NCI-H524 (cell line): ENCODE results near the gene FGF16.
"Not testable (repeated sequence)": the region's sequence is repeated elsewhere in the genome, so short reads cannot be mapped to it uniquely, and the experiment has no call there.

Experiments used
- DNase-seq, 2 experiments: peaks; one replicate each; lab custom pipeline; 2025; lab: John Stamatoyannopoulos, UW

FGF16 gene

GRCh38 chrX:77446908-77447652 lies at the start of gene FGF16:
Gene FGF16 (plus strand): TSS chrX:77447389. CDS start chrX:77447675, 286 bp downstream.
- no peak for DNase-seq

DNA sequence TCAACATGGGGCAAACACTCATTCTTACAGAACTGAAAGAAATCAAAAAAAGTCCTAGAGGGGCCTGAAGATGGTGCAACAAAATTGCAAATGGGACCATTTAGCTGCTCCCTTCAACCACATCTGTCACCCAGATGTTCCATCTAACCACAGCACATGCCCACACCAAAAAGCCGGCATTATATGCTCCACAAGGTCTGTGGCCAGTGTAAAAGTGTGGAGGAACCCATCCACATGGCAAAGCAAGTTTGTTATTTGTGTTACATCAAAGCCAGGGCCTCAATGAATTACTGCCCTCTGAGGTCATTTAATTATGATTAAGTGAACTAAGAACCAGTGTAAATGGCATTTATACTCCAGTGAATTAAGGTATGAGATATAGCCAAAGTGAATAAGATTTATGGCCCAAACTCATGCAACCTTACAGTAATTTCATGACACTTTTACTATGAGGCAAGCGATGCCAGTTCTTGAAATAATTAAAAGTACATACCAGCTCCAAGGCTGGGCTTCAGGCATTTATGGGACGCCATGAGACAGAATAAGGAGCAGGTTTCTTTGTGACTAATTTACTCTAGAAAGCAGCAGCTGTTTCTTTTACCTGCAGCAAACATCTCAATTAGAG lies 48.7 kb upstream of the FGF16 start:
- DNase-seq: no peak

- no peak for DNase-seq
Observed at GRCh38 chrX:77404419-77404818, 42.8 kb upstream of the FGF16 start.

- DNase-seq: not testable (repeated sequence)
Observed at GRCh38 chrX:77407821-77408220, 39.4 kb upstream of the FGF16 start.

- no peak for DNase-seq
Observed at GRCh38 chrX:77412631-77413030, 34.6 kb upstream of the FGF16 start.

DNA sequence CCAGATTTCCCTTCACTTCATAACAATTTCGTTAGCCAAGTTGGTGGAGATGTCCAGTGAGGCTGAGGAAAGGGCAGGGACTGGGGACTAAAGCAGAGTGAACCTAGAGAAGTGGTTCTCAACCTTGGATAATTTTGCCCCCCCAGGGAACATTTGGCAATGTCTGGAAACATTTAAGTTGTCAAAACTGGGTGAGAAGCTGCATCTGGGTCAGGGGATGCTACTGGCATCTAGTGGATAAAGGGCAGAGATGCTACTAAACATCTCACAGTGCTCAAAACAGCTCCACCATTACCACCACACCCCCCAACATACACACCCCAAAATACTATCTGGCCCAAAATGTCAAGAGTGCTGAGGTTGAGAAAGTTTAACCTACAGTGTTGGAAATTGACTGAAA lies 32.0 kb upstream of the FGF16 start:
- DNase-seq: peak in 1 of 2 experiments; percentile 18

DNA sequence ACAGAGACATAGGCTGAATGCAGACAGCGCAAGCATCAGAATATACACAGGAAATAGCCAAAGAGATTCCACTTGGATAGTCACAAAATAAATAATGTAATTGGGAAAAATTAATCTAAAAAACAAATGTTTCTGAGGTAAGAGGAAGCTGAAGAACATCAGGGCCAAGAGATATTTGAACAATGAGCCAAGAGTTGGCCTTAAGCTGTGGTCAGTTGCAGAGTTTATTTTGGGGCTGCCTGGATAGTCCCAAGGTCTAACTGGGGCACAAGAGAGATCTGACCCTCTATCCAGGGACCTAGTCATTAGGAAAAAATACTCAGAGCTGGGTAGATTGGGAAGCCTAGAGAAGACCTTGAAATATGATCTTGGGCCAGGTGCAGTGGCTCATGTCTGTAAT lies 31.3 kb upstream of the FGF16 start:
- no peak for DNase-seq

DNA sequence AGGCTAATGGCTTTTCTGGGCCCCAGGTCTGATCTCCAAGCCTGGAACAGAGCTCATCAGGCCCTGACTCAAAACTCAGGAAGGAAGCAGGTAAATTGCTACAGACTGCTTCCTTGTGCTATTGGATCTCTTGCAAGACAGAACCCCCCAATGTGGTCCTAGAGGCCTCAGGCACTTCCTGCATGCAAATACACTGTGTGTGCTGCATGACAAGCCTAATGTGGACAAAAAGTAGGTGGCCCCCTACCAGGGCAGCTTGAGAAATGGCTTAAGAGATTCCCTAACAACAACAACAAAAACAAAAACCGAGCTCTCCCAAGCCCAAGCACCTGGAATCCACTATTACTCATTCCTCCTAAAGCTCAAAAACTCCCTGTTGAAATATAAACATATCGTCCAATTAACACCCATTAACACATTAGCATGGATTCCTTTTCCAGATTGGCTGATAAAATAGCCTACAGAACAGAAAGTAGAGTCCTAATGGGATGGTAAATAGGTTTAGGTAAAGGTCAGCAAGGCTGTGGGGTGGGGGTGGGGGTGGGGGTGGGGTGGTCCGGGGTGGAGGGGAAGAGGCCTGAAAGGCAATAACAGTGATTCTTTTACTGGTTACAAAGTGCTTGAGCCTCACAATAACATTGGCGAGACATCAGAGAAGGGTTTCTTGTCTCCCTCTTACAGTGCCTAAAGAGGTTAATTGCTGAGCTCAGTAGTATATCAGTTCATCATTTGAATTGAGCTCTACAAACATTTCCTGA lies 24.1 kb upstream of the FGF16 start:
- peak in 1 of 2 experiments; percentile 6 for DNase-seq

GRCh38 chrX:77426811-77427210 lies 20.4 kb upstream of the FGF16 start:
- DNase-seq: no peak

DNA sequence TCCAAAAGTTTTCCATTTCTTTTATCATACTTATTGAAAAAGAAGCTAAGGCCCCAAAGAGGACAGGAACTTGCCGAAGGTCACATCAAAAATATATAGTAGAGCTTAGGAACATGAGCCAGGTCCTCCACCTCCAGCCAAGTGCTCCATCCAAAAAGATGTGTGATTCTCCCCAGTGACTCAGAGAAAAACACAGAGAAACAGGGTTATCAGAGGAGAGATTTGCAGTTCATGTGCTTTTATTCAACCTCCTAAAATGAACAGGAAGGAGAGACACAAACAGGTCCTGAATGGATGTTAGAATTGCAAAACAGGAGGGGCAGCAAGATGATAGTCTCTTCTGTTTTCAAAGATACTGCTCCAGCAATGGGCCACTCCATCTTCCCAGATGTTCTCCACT lies 19.6 kb upstream of the FGF16 start:
- DNase-seq: no peak

DNA sequence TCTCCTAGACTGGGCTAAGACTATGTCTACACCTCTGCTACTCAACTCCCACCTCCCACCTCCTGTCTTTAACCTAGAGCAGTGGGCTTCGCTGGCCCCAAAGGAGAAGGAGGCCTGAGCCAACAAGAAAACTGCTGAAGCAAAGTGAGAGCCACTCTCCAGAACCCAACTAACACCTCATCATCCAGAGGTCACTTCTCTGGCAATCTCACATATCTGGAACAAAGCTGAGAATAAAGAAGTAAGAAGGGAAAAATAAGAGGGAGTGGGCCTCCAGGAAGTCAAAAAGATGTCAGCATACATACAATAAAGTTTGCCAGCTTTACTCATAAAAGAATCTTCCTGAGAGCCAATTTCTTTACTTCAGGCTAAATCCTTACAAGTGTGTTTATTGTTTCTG lies 18.6 kb upstream of the FGF16 start:
- DNase-seq: no peak

GRCh38 chrX:77431227-77431626 lies 16.0 kb upstream of the FGF16 start:
- peak; percentile 72 to 90 for DNase-seq

DNA sequence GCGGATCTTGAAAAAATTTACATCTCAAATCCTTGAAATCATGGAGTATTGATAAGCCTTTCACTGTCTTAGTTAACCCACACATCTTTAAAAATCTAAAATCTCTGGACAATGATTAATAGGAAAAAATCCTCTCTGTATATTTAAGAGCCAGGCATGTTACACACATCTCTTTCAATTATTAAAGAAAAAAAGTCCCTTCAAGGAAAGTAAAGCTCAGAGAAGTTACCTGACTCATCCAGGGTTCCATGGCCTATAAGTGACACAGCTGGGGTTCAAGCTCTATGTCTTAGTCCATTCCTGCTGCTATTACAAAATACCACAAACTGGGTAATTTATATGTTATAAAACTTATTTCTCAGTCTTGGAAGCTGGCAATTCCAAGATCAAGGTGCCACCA lies 14.2 kb upstream of the FGF16 start:
- no peak for DNase-seq

DNA sequence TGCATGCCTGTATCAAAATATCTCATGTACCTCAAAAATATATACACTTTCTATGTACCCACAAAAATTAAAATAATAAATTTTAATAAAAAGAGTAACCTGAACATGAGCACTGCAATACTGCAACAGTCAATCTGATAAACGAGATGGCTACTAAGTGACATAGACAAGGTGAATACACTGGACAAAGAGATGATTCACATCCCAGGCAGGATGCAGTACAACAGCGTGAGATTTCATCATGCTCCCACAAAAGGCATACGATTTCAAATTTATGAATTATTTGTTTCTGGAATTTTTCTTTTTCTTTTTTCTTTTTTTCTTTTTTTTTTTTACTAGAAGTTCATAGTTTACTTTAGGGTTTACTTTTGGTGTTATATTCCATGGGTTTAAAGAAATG lies 12.2 kb upstream of the FGF16 start:
- no peak for DNase-seq

GRCh38 chrX:77436271-77436670 lies 10.9 kb upstream of the FGF16 start:
- DNase-seq: no peak

DNA sequence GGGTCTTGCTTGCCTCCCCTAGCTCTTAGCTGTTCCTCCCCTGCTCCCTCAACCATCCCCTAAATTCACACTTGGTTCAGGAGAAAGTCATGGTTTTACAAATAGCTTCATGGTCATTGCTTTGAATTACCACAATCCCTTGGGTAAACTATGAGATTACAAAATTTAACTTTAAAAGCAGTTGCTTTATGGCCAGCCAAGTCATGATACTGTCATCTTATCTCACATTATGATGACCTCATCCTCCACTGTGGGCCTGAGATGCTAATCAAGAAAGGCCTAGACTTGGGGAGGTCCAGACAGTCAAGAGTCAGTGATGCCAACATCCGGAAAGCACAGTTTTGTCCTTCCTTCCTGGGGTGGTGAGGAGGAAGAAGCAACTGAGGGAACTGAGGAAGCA lies 10.5 kb upstream of the FGF16 start:
- DNase-seq: no peak

DNA sequence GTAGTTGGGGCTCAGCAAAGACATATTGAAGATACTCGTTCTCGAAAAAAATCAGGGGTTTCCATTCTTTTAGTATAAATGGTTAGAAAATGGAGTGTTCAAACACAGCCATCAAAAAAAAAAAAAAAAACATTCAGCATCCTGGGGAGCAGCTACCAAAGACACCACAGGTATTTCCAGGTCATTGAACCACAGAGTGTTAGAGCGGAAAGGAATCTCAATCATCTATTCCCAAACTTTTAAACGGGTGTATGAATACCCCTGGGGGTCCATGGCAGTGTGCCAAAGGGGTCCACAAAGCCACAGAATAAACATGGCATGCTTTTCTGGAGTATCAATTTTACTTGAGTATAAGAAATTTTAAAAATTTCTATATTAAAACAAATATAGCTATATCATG lies 6.9 kb upstream of the FGF16 start:
- no peak for DNase-seq

- DNase-seq: no peak
Observed at GRCh38 chrX:77441033-77441432, 6.2 kb upstream of the FGF16 start.

- no peak for DNase-seq
Observed at GRCh38 chrX:77441479-77441878, 5.7 kb upstream of the FGF16 start.

DNA sequence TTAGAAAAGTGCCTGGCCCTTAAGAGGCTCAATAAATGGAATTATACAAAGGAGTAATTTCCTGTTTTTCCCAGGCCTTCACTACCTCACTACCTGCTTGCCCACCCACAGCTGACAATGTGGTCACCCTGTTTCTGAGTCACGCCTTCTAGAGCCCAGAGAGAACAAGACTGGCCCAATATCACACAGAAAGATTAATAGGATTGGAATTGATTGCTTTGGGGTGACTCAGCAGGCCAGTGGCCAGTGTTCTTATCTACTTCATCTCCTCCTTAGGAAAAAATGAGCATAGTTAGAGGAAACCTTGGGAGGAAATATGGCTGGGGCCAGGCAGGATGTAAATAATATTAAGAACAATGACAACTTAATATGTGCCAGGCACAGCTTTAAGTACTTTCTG lies 4.5 kb upstream of the FGF16 start:
- no peak for DNase-seq

DNA sequence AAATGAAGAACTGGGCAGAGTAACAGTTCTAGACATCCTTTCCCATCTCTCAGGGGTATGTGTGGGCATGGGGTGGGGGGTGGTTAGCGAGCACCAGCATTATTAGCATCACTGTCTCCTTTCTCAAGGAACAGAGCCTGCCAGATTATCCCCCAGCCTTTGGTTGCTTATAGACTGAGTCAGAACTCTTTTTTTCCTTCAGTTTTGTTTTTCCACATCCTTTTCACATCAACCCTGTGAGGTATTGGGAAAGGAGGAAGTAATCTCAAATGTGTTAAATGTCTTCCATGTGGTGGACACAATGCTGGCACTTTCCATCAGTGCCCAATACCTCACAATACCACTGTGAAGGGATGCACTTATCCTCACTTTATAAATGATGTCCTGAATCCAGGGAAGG lies 3.1 kb upstream of the FGF16 start:
- DNase-seq: no peak

GRCh38 chrX:77444545-77444944 lies 2.6 kb upstream of the FGF16 start:
- DNase-seq: no peak

DNA sequence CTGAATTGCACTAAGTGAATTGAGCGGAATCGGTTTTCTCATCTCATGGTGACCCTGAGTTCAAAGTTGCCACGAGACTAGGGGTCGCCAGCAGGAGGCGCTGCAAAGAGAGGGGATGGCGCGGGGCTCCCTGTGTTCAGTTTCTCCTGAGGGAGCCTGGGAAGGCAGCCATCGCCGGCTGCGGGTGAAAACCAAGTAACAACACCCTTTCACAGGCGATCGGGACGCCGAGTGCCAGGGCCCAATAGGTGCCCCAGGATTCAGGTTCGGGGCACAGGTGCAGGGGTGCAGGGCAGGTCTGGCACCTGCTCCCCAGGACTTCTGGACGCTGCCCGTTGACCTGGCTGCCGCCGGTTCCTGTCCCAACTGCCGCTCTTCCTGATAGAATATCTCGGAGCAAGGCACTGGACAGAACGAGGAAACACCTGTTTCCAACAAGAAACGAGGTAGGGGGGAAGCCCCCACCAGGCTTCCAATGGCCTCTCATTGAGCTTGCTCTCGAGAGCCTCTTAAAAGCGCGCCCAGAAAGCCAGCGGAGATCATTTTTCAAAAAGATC lies 1.1 kb upstream of the FGF16 start:
- DNase-seq: no peak
